ENCODE data around the gene THSD7B.

The THSD7B gene

DNA sequence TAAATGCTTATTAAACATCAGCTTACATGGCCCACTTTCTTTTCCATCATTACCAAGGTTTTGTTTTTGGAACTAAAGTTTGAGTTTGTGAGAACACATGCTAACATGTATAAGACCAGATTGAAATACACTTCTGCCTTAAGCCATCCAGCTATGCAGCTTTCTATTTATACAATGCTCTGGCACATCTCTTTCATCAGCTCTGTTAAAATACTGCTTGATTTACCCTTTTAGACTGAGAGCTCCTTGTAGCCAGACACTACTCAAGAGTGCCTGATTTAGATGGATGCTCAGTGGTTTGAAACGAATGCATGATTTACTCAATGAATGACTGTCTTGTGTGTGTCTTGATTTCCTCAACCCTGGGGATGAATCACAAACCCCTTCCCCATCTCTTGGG, 392.5 kb downstream of the THSD7B start:
- no peak for DNase-seq

DNA sequence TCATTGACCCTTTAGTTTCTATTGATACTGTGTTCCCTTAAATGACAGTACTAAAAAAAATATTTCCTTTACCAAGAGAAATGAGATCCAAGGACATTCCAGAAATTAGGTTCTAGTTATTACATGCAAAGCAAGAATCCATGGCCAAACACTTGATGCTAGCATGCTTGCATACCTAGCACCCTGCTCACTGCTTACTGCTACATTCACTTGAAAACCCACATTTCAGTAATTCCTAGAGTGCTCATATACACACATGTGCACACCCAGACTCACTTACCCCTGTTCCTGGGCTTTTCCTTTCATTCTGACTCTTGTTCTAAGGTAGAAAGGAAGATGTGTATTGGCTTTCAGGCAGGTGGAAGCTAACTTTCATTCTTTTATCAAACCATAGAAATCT, 395.9 kb downstream of the THSD7B start:
- DNase-seq, result no peak

DNA sequence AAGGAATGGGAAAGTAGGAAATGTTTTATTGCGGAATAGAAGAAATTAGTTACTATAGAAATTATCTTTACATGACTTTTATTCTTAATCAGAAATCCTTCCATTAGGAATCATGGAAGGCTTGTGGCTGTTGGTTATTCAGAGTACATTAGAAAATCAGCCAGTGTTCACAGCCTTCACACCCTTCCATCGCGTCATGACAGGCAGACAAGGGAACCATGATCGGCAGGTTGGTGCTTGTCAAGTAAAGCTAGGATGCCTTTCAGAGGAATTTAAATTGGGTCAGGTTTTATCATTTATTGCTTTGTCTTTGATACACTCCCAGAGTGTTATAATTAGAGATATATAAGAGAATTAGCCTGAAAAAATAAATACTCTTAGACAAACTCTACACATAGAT, 400.6 kb downstream of the THSD7B start:
- DNase-seq, result no peak

DNA sequence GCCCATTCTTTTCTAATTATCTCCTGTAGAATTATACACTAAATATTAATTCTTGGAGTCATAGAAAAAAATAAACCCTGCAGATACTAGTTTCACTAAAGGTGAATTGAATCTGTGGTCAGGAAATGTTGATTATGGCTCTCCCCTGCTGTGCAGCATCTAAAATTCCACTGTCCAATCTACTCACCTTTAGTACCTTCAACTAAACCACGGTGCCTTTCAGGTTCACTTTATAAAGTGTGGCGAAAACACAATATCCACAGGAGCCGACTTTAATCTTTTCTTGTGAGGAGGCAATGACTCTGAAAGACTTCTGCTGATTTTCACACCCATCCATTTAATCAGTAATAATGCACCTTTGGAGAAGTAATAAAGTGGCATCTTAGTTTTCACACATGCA, 402.3 kb downstream of the THSD7B start:
- no peak for DNase-seq

DNA sequence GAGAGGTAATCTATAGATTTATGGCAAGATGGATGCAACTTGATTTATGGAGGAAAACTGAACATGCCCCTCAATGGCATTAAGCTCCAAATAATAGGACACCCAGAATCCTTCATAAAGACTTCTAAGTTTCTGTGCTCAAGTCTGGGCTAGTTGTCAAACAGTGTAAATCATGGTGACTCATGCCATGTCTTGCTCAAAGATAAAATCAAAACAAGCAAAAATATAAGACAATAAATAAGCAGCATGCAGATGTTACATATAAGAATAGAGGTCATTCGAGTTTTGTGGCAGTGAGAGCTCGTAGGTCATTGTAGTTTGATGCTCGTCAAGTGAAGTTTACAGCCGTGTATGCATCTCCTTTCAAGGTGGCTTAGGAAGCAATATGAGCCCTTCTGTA, 403.2 kb downstream of the THSD7B start:
- no peak for DNase-seq

DNA sequence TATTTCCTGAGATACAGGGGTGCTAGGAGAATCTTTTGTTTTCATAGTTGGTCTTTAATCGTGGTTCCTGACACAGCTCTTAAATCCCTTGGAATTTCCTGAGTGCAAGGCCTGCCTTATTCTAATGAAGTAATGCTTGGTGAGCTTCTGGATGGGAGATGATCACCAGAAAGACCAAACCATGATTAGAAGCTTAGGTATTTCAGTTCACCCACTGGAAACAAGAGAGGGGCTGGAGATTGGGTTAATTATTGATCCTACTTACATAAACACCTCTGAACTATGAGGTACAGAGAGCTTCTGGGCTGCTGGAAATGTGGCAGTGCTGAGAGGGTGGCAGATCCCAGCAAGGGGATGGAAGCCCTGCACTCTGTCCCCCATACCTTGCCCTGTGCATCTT, 406.8 kb downstream of the THSD7B start:
- DNase-seq, result no peak

DNA sequence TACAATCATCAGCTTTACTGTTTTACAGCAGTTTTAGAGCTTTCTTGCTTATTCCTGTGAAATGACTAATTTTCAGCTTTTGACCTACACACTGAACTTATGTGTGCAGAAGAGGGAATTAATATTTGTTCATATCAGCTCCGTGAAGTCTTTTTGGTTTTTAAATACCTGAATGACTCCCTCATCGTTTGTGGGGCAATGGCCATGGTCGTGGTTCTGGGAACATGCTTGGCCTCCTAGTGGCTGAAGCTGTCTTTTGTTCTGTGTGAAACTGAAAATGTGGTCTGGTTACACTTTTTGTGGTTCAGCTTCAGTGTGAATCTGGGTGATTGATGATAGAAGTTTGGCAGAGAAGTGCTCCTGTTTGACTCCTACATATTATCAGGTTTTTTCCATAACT, 408.1 kb downstream of the THSD7B start:
- no peak for DNase-seq

DNA sequence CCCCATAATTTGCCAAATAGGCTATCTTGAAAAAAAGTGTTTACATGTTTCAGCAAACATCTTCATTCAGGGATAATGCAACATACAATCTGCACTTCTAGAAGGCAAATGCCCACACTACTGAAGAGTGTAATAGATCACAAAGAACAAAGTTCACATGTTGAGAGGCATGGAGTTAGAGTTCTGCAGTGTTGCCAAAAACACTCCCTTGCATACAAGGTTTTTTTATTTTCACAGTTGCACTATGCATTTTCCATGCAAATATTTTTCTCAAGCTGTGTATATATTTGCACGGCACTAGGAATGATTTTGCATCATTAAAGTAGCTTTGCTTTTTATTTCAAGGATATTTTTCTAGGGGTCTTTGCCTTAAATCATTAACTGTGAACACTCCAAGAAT, 409.9 kb downstream of the THSD7B start:
- no peak for DNase-seq

DNA sequence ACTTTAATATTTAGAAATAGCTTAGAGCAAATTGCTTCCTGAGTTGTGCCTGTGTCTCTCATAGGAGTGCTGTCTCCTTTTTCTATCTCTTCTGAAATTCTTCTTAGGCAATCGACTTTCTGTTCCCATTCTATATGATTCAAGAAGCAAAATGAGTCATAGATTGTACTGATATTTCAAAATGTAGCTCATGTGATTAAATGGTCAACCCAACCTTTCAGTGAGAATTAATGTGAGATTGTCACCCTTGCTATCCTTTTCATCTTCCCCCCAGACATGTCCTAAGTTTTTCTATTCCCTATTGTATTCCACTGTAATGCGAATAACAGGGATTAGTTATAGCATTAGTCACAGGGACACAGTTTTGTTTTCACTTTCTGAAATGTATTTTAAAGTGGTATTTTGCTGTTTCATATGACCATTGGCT, 413.6 kb downstream of the THSD7B start:
- DNase-seq, result no peak

DNA sequence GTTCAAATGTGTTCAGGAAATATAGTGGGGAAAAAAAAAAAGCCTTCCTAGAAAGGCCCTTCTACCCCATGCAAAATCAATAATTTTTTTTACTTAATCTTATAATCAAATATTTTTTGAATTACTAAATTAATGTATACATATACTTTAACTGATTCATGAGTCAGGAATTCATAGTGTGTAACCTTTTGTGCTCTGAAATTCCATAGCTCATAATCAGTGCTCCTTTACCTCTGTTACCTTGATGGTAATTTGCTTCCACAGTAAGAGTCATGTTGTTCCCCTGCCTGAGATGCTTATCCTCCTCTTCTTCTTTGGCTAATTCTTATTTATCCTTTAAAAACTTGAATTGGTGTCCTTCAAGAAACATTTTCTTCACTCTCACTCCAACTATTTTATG, 414.2 kb downstream of the THSD7B start:
- DNase-seq, result no peak

DNA sequence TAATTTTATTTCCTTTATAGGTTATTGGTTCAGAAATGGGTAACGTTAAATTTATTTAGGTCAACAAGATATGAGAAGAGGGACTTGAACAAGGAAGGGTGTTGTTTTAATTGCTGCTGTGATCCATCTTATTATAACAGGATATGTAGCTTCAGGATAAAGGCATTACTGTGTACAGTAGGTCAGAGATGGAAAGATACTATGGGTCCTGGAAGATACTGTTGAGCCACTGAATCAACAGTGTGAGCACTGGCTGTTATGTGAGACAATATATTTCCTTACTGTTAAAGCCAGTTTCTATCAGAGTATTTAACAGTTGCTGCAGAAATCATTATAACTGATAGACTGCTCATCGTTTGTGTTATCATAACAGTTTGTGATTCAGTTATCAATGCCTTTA, 414.7 kb downstream of the THSD7B start:
- no peak for DNase-seq

DNA sequence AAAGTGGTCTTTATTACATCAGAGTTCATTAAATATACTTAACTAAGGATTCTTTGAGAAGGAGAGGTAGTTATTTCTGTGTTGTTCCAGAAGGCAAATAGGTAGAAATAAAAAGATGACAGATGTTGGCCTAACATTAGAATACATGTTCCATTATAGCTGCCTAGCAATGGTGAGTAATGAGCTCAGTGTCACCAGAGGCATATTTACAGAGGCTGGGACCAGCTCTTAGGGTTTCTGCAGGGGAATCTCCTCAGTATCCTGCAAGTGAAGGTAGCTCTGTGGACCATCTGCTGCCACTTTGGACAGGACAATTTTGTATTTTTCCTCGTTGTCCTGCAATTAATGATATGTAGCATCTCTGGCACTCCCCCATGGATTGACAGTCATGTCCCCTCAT, 416.0 kb downstream of the THSD7B start:
- DNase-seq, result no peak

DNA sequence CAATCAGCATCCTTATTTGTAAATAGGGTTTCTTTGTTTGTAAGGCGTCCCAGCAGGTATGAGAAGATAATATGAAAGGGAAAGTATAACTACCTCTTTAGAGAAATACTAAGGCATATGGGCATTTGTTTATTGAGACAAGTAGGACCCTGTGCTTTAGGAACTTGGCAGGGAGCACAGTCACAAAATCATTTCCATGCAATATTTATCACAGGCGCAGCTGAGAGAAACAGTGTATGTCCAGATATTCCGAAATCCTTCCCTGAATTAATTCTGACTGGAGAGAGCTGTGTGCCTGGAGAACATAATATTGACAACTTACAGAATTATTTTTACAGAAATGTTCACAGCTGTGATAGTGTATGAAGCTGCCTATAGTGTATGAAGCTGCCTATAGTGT, 416.7 kb downstream of the THSD7B start:
- no peak for DNase-seq

DNA sequence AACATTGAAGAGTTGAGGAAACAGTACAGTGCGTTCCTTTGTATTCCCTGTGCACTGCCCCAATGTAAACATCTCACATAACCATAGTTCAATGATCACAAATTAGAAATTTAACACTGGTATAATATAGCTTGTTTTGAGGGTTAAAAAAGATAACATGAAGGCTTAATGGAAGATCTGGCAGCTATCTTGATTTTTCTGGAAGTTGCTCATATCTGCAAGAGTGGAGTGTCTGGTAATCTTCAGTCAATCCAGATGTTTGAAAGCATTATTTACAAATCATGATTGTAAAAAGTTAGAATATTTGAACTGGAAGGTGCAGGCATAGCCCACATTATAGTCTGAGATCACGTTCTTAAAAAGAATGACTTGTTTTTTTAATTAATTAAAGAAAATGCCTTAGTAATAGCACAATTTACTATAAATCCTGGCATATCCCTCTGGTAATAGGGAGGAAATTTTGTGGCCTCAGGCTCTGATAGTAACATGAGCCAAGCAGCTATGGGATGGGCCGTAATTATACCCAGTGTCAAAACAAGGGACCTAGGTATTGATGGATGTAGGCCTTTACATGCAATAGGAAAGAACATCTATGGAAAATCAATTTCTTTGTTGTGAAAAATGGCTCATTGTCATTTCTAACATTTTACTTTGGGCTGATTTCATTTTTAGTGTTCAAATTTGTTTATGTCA, 418.0 kb downstream of the THSD7B start:
- DNase-seq, result no peak

DNA sequence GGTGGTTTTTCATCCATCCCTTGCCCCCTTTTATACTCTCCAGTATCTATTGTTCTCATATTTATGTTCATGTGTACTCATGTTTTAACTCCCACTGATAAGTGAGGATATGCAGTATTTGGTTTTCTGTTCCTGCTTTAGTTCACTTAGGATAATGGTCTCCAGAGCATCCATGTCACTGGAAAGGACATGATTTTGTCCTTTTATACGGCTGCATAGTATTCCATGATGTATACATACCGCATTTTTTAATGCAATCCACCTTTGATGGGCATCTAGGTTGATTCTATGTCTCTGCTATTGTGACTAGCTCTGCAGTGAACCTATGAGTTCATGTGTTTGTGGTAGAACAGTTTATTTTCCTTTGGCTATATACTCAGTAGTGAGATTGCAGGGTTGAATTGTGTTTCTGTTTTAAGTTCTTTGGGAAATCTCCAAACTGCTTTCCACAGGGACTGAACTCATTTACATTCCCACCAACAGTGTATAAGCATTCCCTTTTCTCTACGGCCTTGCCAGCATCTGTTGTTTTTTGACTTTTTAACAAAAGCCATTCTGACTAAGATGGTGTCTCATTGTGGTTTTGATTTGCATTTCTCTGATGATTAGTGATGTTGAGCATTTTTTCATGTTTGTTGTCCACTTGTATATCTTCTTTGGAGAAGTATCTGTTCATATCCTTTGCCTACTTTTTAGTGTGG, 420.2 kb downstream of the THSD7B start:
- no peak for DNase-seq

DNA sequence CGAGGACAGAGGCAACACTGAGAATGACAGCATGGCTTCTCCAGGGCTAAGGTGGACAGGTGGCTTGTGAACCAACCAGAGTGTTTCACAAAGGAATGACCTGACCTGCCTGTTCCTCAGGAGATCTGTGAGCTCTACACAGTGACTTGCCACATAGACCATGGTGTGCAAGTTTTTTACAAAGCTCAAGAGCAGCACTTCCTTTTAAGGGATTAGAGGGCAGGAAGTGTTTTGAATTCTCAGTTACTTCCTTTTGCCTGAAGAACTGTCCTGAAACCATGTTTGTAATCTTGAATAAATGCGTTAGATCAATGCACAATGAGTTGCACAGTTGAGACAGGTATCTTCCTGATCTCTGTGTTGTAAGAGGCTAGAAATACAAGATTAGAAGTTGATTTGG, 421.9 kb downstream of the THSD7B start:
- DNase-seq, result no peak

DNA sequence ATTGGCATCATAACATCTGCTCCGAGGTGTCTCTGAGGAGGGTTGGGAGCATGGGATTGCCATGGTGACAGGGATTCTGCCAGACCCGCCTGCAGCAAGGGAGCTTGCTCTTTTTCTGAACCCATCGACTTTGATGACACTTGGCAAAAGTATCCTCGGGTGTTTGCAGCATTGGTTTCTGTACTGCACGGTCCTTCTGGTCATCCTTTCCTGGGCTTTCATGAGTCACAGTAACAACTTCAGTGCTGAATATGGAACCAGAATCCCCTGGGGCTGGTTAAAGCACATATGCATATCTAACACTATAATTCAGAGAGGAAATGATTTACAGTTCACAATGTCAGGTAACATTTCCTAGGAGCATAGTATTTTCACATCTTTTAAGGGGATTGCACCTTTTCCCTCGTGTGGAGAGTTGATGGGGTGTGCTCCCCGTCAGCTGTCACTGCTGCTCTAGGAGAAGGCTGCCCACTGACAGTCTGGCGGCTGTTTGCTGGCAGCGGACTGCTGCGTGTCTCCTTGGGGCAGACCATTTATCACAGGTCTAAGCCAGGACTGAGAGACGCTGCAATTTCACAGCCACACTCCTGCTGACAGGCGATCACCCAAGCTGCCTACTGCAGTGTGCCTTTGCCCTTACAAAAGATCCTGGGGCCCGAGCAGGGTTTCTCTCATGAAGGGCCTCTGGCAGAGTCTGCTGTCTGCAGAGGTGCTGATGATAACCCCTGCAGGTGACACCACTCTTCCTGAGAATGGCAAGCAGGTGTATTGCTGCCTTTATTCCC, 425.3 kb downstream of the THSD7B start:
- DNase-seq, result no peak

DNA sequence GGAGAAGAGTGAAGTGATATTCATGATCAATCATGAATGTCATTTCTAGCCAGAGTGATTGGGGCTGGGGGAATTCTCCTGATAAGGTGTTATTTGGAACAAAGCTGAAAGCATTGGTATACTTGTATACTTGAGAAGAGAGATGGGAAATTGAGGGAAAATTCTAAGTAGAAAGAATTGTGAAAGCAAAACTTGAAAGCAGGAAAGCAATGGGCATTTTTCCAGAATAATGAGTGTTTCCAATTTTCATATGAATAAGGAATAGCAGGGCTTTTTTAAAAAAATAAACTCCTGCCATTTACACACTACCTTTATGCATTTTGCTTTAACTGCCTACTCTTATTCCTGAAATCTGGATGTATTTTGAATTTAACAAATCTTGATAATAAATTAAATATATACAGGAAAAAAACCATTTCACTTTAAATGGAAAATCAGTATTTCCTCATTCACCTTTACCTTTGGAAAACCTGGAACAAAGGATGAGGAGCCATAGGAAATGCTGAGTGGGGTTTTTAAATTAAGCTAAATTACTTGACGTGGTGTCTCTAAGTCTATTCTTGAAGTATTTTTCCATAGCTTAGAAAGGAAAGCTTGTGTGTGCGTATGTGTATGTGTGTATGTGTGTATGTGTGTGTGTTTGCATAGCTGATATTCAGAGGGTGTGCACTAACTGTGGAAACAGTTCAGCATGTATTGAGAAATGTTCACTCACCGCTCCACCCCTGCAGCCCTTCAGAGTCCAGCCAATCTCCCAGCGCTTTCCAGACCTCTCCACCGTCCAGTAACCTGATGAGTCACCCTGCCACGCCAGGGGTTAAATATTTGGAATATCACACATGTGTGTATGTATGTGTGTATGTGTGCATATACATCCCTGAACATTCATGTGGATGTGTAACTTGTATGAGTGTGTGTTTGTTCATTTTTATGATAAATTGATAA, 427.3 kb downstream of the THSD7B start:
- no peak for DNase-seq

DNA sequence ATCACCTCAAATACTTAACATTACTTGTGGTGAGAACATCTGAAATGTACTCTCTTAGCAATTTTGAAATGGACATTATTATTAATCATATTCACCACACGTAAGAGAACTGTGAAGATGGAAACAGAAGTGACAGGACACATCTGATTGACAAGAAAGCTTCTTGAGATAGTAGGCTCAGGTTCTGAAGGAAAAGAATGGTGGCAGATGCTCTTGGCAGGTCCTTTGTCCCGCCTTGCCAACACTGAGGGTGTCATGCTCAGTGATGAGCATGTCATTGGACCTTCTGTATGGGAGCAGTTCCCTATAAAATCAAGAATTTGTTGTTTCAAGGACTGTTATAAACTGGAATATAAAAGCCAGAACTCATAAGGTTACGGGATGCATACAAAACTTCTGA, 428.1 kb downstream of the THSD7B start:
- DNase-seq, result no peak

DNA sequence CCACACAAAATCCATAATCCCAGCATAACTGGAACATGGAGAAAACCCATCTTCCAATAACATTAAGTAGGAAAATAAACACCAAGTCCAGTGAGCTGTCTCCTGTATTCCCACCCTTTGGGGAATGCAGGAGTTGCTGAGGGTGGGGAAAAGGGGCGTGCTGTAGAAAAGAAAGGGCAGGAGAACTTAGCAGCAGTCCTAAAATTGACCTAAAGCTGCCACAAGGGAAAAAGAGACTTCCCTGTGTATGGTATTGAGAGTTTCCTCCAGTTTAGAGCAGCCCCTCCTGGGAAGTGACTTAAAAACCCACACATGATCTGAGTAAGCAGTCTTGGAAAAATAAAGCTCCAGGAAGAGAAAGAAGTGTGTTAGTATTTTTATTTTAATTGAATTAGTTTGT, 428.8 kb downstream of the THSD7B start:
- no peak for DNase-seq

DNA sequence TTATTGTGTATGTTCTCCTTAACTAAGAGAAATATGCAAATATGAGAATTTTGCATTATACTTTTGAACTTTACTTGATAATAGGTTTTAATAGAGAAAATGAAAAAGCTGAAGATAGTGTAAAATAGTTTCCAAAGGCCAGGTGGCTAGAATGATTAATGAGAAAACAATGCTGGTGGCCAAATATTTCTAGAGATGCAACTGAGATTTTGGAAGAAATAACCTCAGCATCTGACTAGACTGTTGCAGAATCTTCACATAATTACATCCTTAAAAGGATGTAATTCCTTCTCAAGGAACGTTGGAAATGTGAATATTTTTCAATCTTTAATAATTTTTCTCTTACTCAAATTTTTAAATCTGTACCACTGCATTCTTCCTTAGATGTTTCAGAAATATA, 434.4 kb downstream of the THSD7B start:
- no peak for DNase-seq

DNA sequence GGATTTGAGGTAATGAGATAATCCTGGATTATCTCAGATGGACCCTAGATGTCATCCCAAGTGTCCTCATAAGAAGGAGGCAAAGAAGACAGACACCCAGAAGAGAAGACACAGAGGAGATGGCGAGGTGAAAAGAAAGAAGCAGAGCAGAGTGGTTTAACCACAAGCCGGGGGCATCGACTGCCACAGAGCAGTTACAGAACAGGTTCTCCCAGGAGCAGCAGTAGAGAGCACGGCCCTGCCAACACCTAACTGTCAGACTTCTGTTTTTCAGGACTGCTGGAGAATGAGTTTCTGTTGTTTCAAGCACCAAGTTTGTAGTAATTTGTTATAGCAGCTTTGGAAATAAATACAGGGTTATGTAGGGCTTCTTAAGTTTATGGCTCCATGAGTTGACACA, 437.0 kb downstream of the THSD7B start:
- DNase-seq, result no peak

DNA sequence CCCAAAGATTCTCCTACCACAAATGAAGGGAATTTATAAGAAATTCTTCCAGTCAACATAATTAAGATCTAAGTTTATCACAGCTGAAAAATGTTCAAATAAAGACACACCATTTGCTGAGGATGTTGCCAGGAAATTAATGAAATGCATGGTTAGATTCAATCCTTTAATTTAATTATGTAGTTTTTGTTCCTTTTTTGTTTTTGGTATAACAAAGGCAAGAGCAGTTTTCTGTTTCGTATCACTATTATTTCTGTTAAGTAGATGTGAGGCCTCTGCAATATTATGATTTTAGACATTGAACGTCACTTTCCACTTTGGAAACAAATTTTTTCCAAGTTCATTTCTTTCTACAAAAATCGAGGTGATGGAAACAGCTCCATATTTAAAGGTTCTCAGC, 440.0 kb downstream of the THSD7B start:
- no peak for DNase-seq
